GM12891 (cell line): ENCODE results near the gene EYA2.

Experiments used
- DNase-seq: peaks from one replicate; pipeline ENCODE4 v3.0.0; 2011; ENCODE audit warnings: low spot score; ENCODE audit not compliant: insufficient read length
- FAIRE-seq: peaks from 2 replicates; lab custom pipeline; 2011; peaks lifted over from hg19 to GRCh38; lab: Jason Lieb, UNC
- PAX5 ChIP-seq: IDR thresholded peaks from 2 replicates; pipeline ENCODE4 v1.6.1; 2011; ENCODE audit warnings: low read length, moderate library complexity, mild to moderate bottlenecking; ENCODE audit not compliant: insufficient read depth, severe bottlenecking
- POLR2A ChIP-seq: IDR thresholded peaks from 2 replicates; pipeline ENCODE4 v1.6.1; 2011; ENCODE audit warnings: low read depth, low read length, control low read depth
- POLR2AphosphoS5 ChIP-seq: IDR thresholded peaks from 2 replicates; pipeline ENCODE4 v1.6.1; 2011; ENCODE audit warnings: low read depth, low read length, control low read depth
- POU2F2 ChIP-seq: IDR thresholded peaks from 2 replicates; pipeline ENCODE4 v1.6.1; 2011; ENCODE audit warnings: low read depth, mild to moderate bottlenecking, control low read depth, low read length, moderate library complexity
- SPI1 ChIP-seq: IDR thresholded peaks from 2 replicates; pipeline ENCODE4 v1.6.1; 2011; ENCODE audit warnings: low read depth, low read length, control low read depth
- TAF1 ChIP-seq: IDR thresholded peaks from 2 replicates; pipeline ENCODE4 v1.6.1; 2011; ENCODE audit warnings: low read depth, low read length, control low read depth

Gene EYA2

DNA sequence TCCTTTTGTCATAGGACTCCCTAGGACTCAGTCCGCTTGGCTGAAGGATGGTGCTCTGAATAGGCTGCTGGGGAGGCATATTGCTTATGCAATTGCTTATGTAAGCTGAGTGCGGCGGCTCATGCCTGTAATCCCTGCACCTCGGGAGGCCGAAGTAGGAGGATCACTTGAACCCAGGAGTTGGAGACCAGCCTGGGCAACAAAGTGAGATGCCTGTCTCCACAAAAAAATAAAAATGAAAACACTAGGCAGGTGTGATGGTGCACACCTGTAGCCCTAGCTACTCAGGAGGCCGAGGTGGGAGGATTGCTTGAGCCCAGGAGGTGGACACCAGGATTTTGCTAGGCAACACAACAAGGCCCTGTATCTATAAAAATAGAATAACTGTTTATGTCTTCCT is 81.3 kb downstream of the EYA2 start:
- DNase-seq (no peak), FAIRE-seq (no peak)
- TF ChIP-seq POLR2A: no peak
- TF ChIP-seq POU2F2: no peak
- no peak for TF ChIP-seq POLR2AphosphoS5
- TF ChIP-seq SPI1: no peak
- no peak for TF ChIP-seq PAX5
- no peak for TF ChIP-seq TAF1

DNA sequence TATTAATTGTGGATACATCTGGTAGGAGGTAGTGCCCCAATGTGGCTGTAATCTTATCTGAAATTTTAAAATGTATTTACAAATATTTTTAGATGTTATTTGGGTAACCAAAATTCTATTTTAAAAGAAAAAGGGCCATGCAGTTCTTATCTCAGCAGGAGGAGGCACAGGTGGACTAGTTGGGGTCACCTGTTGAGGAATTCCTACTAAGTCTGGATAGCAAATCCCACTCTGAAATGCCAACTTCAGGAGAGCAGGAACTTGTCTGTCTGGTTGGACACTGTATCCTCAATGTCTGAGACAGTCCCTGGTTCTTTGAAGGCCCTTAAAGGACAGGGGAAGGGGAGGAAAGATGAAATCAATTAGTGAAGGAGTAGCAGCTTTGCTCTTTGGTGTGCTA is 82.6 kb downstream of the EYA2 start:
- no peak for DNase-seq
- FAIRE-seq: no peak
- TF ChIP-seq POLR2A (no peak), SPI1 (no peak), POU2F2 (no peak), TAF1 (no peak), PAX5 (no peak), POLR2AphosphoS5 (no peak)

DNA sequence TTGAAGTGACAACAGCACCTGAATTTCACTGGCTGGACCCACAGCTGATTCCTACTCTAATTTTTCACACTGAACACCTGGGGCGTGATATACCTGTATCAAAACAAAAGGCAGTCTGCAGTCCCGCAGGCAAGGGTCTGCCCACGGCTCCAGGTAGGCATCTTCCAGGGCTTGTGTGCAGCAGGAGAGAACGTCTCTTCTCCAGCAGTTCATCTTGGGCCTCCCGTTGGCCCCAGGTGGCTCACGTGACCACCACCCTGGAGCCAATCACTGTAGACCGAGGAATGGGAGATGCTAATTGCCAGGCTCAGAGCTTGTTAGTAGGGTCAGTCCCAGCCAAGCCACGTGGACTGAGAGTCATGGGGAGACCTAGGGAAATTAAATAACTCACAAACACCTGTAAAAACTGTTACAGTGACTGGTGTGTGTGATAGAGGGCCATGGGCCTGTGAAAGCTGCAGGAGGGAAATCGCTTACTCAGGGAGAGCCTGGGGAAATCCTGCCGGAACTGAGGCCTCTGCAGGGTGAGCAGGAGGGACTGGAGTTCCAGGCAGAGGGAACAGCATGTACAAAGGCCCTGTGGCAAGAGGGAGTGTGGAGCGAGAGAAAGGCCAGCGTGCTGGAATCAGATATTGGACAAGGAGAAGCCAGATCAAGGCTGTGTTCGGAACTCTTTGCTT is 83.4 kb downstream of the EYA2 start:
- no peak for FAIRE-seq
- DNase-seq: no peak
- TF ChIP-seq POLR2AphosphoS5: no peak
- no peak for TF ChIP-seq POLR2A
- no peak for TF ChIP-seq TAF1
- TF ChIP-seq SPI1: no peak
- no peak for TF ChIP-seq PAX5
- TF ChIP-seq POU2F2: no peak

DNA sequence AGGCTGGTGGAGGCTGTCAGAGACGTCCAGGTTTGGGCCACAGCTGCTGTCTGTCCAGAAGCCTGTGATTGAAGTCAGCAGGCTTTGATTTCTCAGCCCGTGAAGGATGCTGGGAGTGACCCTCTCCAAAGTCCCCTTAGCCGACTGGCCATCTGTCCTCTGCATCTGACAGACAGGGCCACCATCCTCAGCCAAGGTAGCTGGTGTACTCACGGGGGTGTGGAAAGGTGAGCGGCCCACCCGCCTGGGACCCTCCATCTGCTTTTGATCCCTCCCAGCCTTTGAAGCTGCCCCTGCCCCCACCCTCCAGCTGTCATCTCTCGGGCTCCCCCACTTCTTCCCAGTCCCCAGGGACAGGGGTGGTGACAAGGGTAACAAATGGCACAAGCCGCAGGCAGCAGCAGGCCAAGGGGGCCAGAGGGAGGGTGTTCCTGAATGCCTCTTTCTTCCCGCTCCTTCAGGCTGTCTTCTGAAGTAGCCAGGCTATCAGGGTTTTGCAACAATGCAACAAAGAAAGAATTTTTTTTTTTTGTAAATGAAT is 84.4 kb downstream of the EYA2 start:
- FAIRE-seq: no peak
- DNase-seq: no peak
- TF ChIP-seq TAF1 (no peak), POLR2A (no peak), POLR2AphosphoS5 (no peak), PAX5 (no peak), SPI1 (no peak), POU2F2 (no peak)

DNA sequence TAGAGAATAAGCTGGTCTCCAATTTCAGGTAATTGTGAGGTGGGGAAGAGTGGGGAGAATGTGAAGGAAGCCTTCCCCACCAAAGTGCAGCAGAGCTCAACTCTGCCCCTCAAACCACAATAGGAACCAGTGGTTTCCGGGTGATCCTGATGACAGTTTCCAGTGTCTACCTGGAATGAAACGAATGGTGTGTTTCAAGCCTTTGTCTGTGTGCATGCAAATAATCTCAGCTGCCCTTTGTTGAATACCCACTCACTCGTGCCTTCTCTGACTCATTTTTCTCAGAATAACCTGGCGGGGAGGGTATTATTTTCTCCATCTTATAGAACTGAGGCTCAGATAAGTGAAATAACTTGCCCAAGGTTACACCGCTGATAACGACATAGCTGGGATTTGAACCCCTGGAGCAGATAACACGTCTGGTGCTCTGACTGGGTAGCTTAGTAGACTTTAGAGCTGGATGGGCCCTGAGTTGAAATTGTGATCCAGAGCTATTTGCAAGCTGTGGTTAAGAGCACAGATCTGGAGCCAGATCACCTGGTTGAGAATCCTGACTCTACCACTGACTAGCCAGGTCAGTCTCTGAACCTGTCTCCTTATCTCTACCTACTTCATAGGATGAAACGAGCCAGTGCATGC is 85.1 kb downstream of the EYA2 start:
- no peak for DNase-seq
- FAIRE-seq: no peak

DNA sequence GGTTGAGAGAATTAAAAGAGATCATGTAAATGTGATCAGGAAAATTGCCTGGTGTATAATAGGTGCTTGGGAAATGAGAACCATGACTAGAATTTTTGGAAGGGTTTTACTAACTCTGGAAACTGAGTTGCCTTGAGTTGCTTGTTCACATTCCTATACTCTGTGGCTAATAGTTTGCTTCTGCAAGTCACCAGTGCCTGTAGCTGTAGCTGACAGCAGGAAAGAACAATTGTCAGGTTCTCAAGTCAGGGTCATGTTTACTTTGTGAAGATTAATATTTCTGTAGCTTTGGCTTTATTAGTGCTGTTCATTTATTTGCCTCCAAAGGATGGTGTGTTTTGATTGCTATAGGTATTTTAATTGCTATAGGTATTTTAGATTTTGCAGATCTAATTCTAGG is 86.5 kb downstream of the EYA2 start:
- TF ChIP-seq POLR2A (no peak), POLR2AphosphoS5 (no peak), TAF1 (no peak), PAX5 (no peak), POU2F2 (no peak), SPI1 (no peak)
- DNase-seq (no peak), FAIRE-seq (no peak)

More for the DNA sequence above, 85.1 kb downstream of the EYA2 start:
- no peak for TF ChIP-seq TAF1
- TF ChIP-seq PAX5: no peak
- TF ChIP-seq SPI1: no peak
- TF ChIP-seq POU2F2: no peak
- TF ChIP-seq POLR2AphosphoS5: no peak
- no peak for TF ChIP-seq POLR2A

DNA sequence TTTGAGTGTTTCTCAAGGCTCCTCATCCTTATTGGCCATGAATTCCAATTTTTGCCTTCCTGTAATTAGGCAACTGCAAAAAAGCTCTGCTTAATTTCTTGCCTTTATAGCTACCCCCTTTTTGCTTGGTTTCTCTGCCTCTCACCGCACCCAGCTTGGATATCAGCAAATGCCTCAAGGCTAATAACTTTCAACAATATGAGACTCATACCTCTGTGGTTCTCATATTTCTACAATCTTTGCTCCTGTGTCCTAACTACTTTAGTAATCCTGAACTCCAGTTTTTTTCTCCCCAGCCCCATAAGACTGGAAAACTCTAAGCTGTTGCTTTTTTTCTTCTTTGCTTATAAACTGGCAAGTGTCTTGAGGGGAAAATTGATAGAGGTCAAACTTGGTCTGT is 88.8 kb downstream of the EYA2 start:
- TF ChIP-seq POLR2A (no peak), POU2F2 (no peak), TAF1 (no peak), SPI1 (no peak), PAX5 (no peak), POLR2AphosphoS5 (no peak)
- FAIRE-seq (no peak), DNase-seq (no peak)

DNA sequence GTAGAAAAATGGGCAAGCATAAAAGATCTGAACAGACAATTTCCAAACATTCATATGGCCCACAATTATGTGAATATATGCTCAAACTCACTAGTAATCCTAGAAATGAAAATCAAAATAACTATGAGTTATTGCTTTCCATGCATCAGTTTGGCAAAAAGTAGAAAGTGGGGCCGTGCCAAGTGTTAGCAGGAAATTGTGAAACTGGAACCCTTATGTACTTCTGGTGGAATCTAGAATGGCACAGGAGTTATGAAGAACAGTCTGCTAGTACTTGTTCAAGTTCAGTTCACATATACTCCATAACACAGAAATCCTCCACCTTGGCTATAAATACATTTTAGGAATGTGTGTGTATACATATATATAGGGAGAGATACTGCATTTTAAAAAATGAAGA is 89.8 kb downstream of the EYA2 start:
- TF ChIP-seq PAX5 (no peak), TAF1 (no peak), POU2F2 (no peak), SPI1 (no peak), POLR2A (no peak), POLR2AphosphoS5 (no peak)
- FAIRE-seq (no peak), DNase-seq (no peak)

DNA sequence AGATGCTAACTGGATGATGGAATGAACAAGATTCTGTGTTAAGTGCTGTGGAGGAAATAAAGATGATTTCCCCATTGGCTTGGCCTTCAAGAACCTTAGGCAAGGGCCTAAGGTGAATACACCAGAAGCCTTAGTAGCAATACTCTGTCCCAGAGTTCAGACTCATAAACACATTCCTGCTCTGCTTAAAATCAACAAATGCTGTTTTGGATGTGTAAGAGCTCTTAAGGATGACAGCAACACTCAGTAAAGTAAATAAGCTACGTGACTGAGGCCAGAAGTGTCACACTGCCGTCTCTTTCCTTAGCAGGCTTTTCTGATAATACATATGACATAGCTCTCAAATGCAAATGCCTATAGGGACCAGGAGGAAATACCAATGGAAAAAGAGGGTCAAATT is 90.6 kb downstream of the EYA2 start:
- DNase-seq (no peak), FAIRE-seq (no peak)
- no peak for TF ChIP-seq PAX5
- TF ChIP-seq POU2F2: no peak
- TF ChIP-seq SPI1: no peak
- no peak for TF ChIP-seq POLR2A
- TF ChIP-seq TAF1: no peak
- no peak for TF ChIP-seq POLR2AphosphoS5
